ENCODE measurements around the gene HAUS8. TPM values are rescaled to one million over a fixed set of nuclear protein-coding genes. Genes with fewer than 3 reads are reported as not detected.
"Not testable (repeated sequence)": the region's sequence is repeated elsewhere in the genome, so short reads cannot be mapped to it uniquely, and the experiment has no call there.

The HAUS8 gene
- polyA plus RNA-seq, 3 donors from 2014 or later: 1.0 to 9.8 (median 4.9) TPM

- H3K4me1 Mint-ChIP-seq: peaks cover 63 to 73% of the 10 kb centered on the region in 2 donors
Measured at GRCh38 chr19:17094694-17095093, 19.4 kb upstream of the HAUS8 start.

GRCh38 chr19:17092696-17093095, 17.4 kb upstream of the HAUS8 start:
- no peak overlapping the region for H3K4me3 Mint-ChIP-seq
- H3K4me1 Mint-ChIP-seq: peaks cover 62 to 72% of the 10 kb centered on the region in 2 donors
- peaks cover 0 to 18% (median 0%) of the 10 kb centered on the region in 3 donors for H3K27me3 Mint-ChIP-seq (ENCODE audit: low read depth in 3 of 3)
- H3K9me3 Mint-ChIP-seq: no peaks in the 10 kb centered on the region
- no peak for DNase-seq
- H3K27ac Mint-ChIP-seq: peak overlapping the region in 1 of 6 donors; percentile 35
- H3K36me3 Mint-ChIP-seq: peaks cover 0 to 3% (median 0%) of the 10 kb centered on the region in 3 donors

More at GRCh38 chr19:17094694-17095093, 19.4 kb upstream of the HAUS8 start:
- not testable (repeated sequence) for H3K36me3 Mint-ChIP-seq, H3K4me3 Mint-ChIP-seq, DNase-seq, H3K9me3 Mint-ChIP-seq
- Mint-ChIP-seq H3K27me3 (ENCODE audit: low read depth in 3 of 3) (peaks cover 0 to 14% (median 3%) of the 10 kb centered on the region in 3 donors), H3K27ac (peak overlapping the region in 4 of 6 donors; percentile 4 to 51 (median 33))

GRCh38 chr19:17091758-17092333, 16.6 kb upstream of the HAUS8 start:
- peaks cover 0 to 19% (median 0%) of the 10 kb centered on the region in 3 donors for H3K27me3 Mint-ChIP-seq (ENCODE audit: low read depth in 3 of 3)
- peak overlapping the region in 1 of 5 donors; percentile 42 for H3K4me3 Mint-ChIP-seq
- peaks cover 0 to 7% (median 0%) of the 10 kb centered on the region in 3 donors for H3K36me3 Mint-ChIP-seq
- H3K27ac Mint-ChIP-seq: peak overlapping the region in 4 of 6 donors; percentile 4 to 66 (median 24)
- no peaks in the 10 kb centered on the region for H3K9me3 Mint-ChIP-seq
- peak in 2 of 3 donors; percentile 19 to 22 for DNase-seq
- H3K4me1 Mint-ChIP-seq: peaks cover 62 to 71% of the 10 kb centered on the region in 2 donors

- Mint-ChIP-seq H3K27me3 (ENCODE audit: low read depth in 3 of 3) (peaks cover 0 to 17% (median 1%) of the 10 kb centered on the region in 3 donors), H3K27ac (peak overlapping the region; percentile 76 to 90 (median 81)), H3K4me3 (peak overlapping the region; percentile 2 to 72 (median 21)), H3K4me1 (peaks cover 58 to 69% of the 10 kb centered on the region in 2 donors), H3K9me3 (no peaks in the 10 kb centered on the region), H3K36me3 (peaks cover 0 to 4% (median 0%) of the 10 kb centered on the region in 3 donors)
- DNase-seq: peak in 2 of 3 donors; percentile 42 to 56
Measured at GRCh38 chr19:17090583-17090982, 15.3 kb upstream of the HAUS8 start.

- no peaks in the 10 kb centered on the region for H3K9me3 Mint-ChIP-seq
- peaks cover 0 to 18% (median 1%) of the 10 kb centered on the region in 3 donors for H3K27me3 Mint-ChIP-seq (ENCODE audit: low read depth in 3 of 3)
- peaks cover 55 to 63% of the 10 kb centered on the region in 2 donors for H3K4me1 Mint-ChIP-seq
- peaks cover 0 to 4% (median 0%) of the 10 kb centered on the region in 3 donors for H3K36me3 Mint-ChIP-seq
- peak overlapping the region; percentile 1 to 86 (median 56) for H3K27ac Mint-ChIP-seq
- no peak overlapping the region for H3K4me3 Mint-ChIP-seq
- DNase-seq: no peak
Measured at GRCh38 chr19:17088552-17088951, 13.3 kb upstream of the HAUS8 start.

GRCh38 chr19:17086834-17087233, 11.6 kb upstream of the HAUS8 start:
- Mint-ChIP-seq H3K27ac (peak overlapping the region in 3 of 6 donors; percentile 40 to 48 (median 45)), H3K27me3 (ENCODE audit: low read depth in 3 of 3) (peaks cover 0 to 20% (median 1%) of the 10 kb centered on the region in 3 donors), H3K4me1 (peaks cover 60 to 70% of the 10 kb centered on the region in 2 donors), H3K36me3 (peaks cover 0 to 4% (median 0%) of the 10 kb centered on the region in 3 donors), H3K9me3 (no peaks in the 10 kb centered on the region), H3K4me3 (no peak overlapping the region)
- no peak for DNase-seq

- Mint-ChIP-seq H3K27ac (peak overlapping the region in 1 of 6 donors; percentile 46), H3K4me1 (peaks cover 57 to 73% of the 10 kb centered on the region in 2 donors), H3K4me3 (no peak overlapping the region), H3K27me3 (ENCODE audit: low read depth in 3 of 3) (peaks cover 0 to 20% (median 1%) of the 10 kb centered on the region in 3 donors), H3K36me3 (peaks cover 0 to 4% (median 0%) of the 10 kb centered on the region in 3 donors), H3K9me3 (no peaks in the 10 kb centered on the region)
- DNase-seq: no peak
Measured at GRCh38 chr19:17086120-17086519, 10.9 kb upstream of the HAUS8 start.

- Mint-ChIP-seq H3K4me1 (peaks cover 66 to 76% of the 10 kb centered on the region in 2 donors), H3K27me3 (ENCODE audit: low read depth in 3 of 3) (peaks cover 2 to 9% (median 8%) of the 10 kb centered on the region in 3 donors), H3K4me3 (peak overlapping the region in 1 of 5 donors; percentile 30), H3K9me3 (no peaks in the 10 kb centered on the region), H3K27ac (peak overlapping the region in 2 of 6 donors; percentile 40 to 41), H3K36me3 (peaks cover 0 to 1% (median 0%) of the 10 kb centered on the region in 3 donors)
- no peak for DNase-seq
Measured at GRCh38 chr19:17081672-17082630, 6.7 kb upstream of the HAUS8 start.

GRCh38 chr19:17080440-17080801, 5.2 kb upstream of the HAUS8 start:
- Mint-ChIP-seq H3K36me3 (no peaks in the 10 kb centered on the region), H3K4me3 (peak overlapping the region; percentile 65 to 79 (median 70)), H3K27ac (peak overlapping the region; percentile 83 to 91 (median 86)), H3K4me1 (peaks cover 73 to 78% of the 10 kb centered on the region in 2 donors), H3K9me3 (no peaks in the 10 kb centered on the region), H3K27me3 (ENCODE audit: low read depth in 3 of 3) (peaks cover 5 to 20% (median 15%) of the 10 kb centered on the region in 3 donors)
- DNase-seq: no peak

- peak; percentile 61 to 77 (median 65) for DNase-seq
- Mint-ChIP-seq H3K36me3 (no peaks in the 10 kb centered on the region), H3K27ac (peak overlapping the region; percentile 83 to 91 (median 86)), H3K9me3 (no peaks in the 10 kb centered on the region), H3K4me1 (peaks cover 69 to 74% of the 10 kb centered on the region in 2 donors), H3K27me3 (ENCODE audit: low read depth in 3 of 3) (peaks cover 5 to 23% (median 17%) of the 10 kb centered on the region in 3 donors), H3K4me3 (peak overlapping the region; percentile 65 to 79 (median 70))
Measured at GRCh38 chr19:17079710-17080439, 4.6 kb upstream of the HAUS8 start.

GRCh38 chr19:17078920-17079709, 3.9 kb upstream of the HAUS8 start:
- Mint-ChIP-seq H3K4me3 (peak overlapping the region; percentile 65 to 79 (median 70)), H3K36me3 (no peaks in the 10 kb centered on the region), H3K27ac (peak overlapping the region; percentile 83 to 91 (median 86)), H3K9me3 (no peaks in the 10 kb centered on the region), H3K4me1 (peaks cover 75 to 81% of the 10 kb centered on the region in 2 donors), H3K27me3 (ENCODE audit: low read depth in 3 of 3) (peaks cover 5 to 23% (median 18%) of the 10 kb centered on the region in 3 donors)
- no peak for DNase-seq

Data from immature natural killer cell (primary cell).